ENCODE measurements around the gene IL16.

The IL16 gene

GRCh38 chr15:81297147-81297572, 100.5 kb downstream of the IL16 start:
- DNase-seq = no peak

GRCh38 chr15:81297603-81298575, 101.2 kb downstream of the IL16 start:
- no peak for DNase-seq

- DNase-seq = no peak
Measured at GRCh38 chr15:81298611-81299010, 101.9 kb downstream of the IL16 start.

- DNase-seq = no peak
Measured at GRCh38 chr15:81299156-81299555, 102.5 kb downstream of the IL16 start.

- DNase-seq = no peak
Measured at GRCh38 chr15:81299630-81300273, 103.1 kb downstream of the IL16 start.

GRCh38 chr15:81301385-81301784, 104.7 kb downstream of the IL16 start:
- no peak for DNase-seq

- no peak for DNase-seq
Measured at GRCh38 chr15:81301815-81302399, 105.2 kb downstream of the IL16 start.

- DNase-seq = peak; percentile 38
Measured at GRCh38 chr15:81302701-81303109, 106.0 kb downstream of the IL16 start.

- DNase-seq = peak; percentile 54
Measured at GRCh38 chr15:81303244-81304225, 106.9 kb downstream of the IL16 start.

- DNase-seq = no peak
Measured at GRCh38 chr15:81304226-81304625, 107.5 kb downstream of the IL16 start.

GRCh38 chr15:81308260-81308659, 111.6 kb downstream of the IL16 start:
- DNase-seq = no peak

GRCh38 chr15:81309647-81310450, 113.2 kb downstream of the IL16 start:
- DNase-seq = no peak

GRCh38 chr15:81310480-81310879, 113.8 kb downstream of the IL16 start:
- no peak for DNase-seq

- no peak for DNase-seq
Measured at GRCh38 chr15:81311752-81312464, 115.2 kb downstream of the IL16 start.

GRCh38 chr15:81312790-81313543, 116.3 kb downstream of the IL16 start:
- no peak for DNase-seq

- DNase-seq = no peak
Measured at GRCh38 chr15:81313686-81314085, 117.0 kb downstream of the IL16 start.

GRCh38 chr15:81314378-81314777, 117.7 kb downstream of the IL16 start:
- DNase-seq = no peak

- no peak for DNase-seq
Measured at GRCh38 chr15:81315452-81316175, 118.9 kb downstream of the IL16 start.

- no peak for DNase-seq
Measured at GRCh38 chr15:81316267-81316666, 119.6 kb downstream of the IL16 start.
